Body of pancreas (tissue), 4 donors: Measurements from ENCODE around the gene TTC38.

Experiments used
- POLR2A ChIP-seq, 3 donors: fragments of 450-650 bp; IDR thresholded peaks; one replicate each; pipeline ENCODE4 v1.6.1; 2016; ENCODE audit warnings: antibody characterized with exemption in 3 of 3, mild to moderate bottlenecking in 2 of 3
- TF ChIP-seq, protein P1 (sequence below), 7 experiments: fragments of 450-650 bp in 4 of 7; fragments of 200-600 bp in 3 of 7; sonication (generic) in 3 of 7; IDR thresholded peaks; one replicate each; pipeline ENCODE4 v1.5.1; 2016 to 2019; ENCODE audit warnings: antibody characterized with exemption in 7 of 7

DNA sequence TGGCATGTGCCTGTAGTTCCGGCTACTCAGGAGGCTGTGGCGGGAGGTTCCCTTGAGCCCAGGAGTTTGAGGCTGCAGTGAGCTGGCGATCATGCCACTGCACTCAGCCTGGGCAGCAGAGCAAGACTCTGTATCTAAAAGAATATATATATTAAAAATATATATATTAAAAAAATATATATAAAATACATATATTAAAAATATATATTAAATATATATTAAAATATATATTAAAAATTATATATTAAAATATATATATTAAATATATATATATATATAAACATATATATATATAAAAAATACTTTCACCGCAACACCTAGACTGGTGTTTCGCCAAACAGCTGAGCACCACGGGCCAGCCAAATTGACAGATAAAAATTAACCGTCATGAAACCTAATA lies 8.8 kb downstream of the TTC38 start:
- TF ChIP-seq, protein P1, sequence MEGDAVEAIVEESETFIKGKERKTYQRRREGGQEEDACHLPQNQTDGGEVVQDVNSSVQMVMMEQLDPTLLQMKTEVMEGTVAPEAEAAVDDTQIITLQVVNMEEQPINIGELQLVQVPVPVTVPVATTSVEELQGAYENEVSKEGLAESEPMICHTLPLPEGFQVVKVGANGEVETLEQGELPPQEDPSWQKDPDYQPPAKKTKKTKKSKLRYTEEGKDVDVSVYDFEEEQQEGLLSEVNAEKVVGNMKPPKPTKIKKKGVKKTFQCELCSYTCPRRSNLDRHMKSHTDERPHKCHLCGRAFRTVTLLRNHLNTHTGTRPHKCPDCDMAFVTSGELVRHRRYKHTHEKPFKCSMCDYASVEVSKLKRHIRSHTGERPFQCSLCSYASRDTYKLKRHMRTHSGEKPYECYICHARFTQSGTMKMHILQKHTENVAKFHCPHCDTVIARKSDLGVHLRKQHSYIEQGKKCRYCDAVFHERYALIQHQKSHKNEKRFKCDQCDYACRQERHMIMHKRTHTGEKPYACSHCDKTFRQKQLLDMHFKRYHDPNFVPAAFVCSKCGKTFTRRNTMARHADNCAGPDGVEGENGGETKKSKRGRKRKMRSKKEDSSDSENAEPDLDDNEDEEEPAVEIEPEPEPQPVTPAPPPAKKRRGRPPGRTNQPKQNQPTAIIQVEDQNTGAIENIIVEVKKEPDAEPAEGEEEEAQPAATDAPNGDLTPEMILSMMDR (IDR thresholded peaks at IDR 0.05): no peak
- TF ChIP-seq POLR2A (IDR thresholded peaks at IDR 0.05): no peak
